ENCODE measurements around the gene GPT2.

GRCh38 chr16:46976550-46976949 lies 92.4 kb downstream of the GPT2 start:
- TF ChIP-seq, protein P1, sequence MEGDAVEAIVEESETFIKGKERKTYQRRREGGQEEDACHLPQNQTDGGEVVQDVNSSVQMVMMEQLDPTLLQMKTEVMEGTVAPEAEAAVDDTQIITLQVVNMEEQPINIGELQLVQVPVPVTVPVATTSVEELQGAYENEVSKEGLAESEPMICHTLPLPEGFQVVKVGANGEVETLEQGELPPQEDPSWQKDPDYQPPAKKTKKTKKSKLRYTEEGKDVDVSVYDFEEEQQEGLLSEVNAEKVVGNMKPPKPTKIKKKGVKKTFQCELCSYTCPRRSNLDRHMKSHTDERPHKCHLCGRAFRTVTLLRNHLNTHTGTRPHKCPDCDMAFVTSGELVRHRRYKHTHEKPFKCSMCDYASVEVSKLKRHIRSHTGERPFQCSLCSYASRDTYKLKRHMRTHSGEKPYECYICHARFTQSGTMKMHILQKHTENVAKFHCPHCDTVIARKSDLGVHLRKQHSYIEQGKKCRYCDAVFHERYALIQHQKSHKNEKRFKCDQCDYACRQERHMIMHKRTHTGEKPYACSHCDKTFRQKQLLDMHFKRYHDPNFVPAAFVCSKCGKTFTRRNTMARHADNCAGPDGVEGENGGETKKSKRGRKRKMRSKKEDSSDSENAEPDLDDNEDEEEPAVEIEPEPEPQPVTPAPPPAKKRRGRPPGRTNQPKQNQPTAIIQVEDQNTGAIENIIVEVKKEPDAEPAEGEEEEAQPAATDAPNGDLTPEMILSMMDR (conservative IDR thresholded peaks at IDR 0.05 in 1 of 2, IDR thresholded peaks at IDR 0.05 in 1 of 2; ENCODE audit: extremely low read depth in 1 of 2, insufficient read depth in 1 of 2, low read depth in 1 of 2, low read length in 2 of 2) = no peak
- no peak for TF ChIP-seq EZH2 (IDR thresholded peaks at IDR 0.05; ENCODE audit: borderline replicate concordance, low read length)

All from mammary epithelial cell (primary cell).